Stimulated activated naive CD4-positive, alpha-beta T cell treated with Interleukin-2 at 50 U/mL for 16 hours (primary cell): ENCODE results near the gene KRT26.

Source experiments
- DNase-seq: peaks from one replicate; lab custom pipeline; 2025; lab: John Stamatoyannopoulos, UW

KRT26 gene

GRCh38 chr17:40727447-40728231, 44.4 kb downstream of the KRT26 start:
- DNase-seq, result no peak

GRCh38 chr17:40726919-40727318, 45.1 kb downstream of the KRT26 start:
- no peak for DNase-seq

- DNase-seq, result no peak
These were observed 47.3 kb downstream of the KRT26 start for GRCh38 chr17:40724656-40725055.

GRCh38 chr17:40722241-40722640, 49.8 kb downstream of the KRT26 start:
- DNase-seq, result no peak

GRCh38 chr17:40720899-40721298, 51.1 kb downstream of the KRT26 start:
- no peak for DNase-seq

- DNase-seq, result no peak
These were observed 53.1 kb downstream of the KRT26 start for GRCh38 chr17:40718930-40719329.

DNA sequence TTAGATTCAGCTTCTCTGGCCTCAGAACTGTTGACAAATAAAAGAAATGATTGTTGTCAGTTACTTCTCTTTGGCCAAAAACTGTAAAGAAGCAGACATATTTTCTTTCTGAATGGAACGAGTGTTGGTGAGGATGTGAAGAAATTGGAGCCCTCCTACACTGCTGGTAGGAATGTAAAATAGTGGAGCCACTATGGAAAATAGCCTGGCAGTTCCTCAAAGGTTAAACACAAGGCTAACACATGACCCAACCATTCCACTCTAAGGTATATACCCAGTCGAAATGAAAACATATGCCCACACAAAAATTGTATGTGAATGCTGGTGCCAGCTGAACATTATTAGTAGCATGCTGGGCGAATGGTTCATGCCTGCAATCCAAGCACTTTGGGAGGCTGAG, 54.2 kb downstream of the KRT26 start:
- no peak for DNase-seq
